Activated naive CD8-positive, alpha-beta T cell treated with anti-CD3 and anti-CD28 coated beads, Interleukin-2, amount 50 U/mL, for 16 hours (primary cell): ENCODE measurements around the gene HGD.

Source experiments
- DNase-seq: peaks from one replicate; pipeline ENCODE4 v3.0.0-alpha.2; 2020; ENCODE audit warnings: low read depth, low spot score

Gene HGD

GRCh38 chr3:120587332-120587975 lies 94.6 kb downstream of the HGD start:
- DNase-seq = no peak
